ENCODE results near the gene ING1.

DNA sequence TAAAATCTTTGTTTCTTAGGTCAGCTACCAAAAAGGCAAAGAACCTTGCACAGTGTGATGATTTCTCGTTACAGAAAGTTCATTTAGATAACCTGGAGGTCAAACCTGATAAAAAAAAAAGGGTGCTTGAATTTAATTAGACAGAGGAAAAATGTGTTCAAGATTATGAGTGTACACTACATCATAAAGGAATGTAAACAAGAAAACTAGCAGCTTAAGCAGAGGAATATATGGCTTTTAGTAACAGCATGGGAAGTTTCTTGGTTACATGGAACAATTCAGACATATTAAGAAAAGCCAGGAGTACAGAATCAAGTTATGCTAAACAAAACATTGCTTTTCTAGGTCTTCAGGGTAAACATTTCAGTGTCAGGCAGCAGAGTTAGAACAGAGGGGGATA is 32.9 kb downstream of the ING1 start:
- TF ChIP-seq YY1 (IDR thresholded peaks at IDR 0.05; ENCODE audit: insufficient read depth, insufficient read length) (no peak), ZNF274 (IDR thresholded peaks at IDR 0.05; ENCODE audit: low read depth, low read length) (no peak)

All from NT2/D1 (cell line).